H9 (cell line): Measurements from ENCODE around the gene KCNMB2. TPM values are rescaled to one million over a fixed set of nuclear protein-coding genes. Genes with fewer than 3 reads are reported as not detected.

Experiments used
- DNase-seq: peaks from one replicate; pipeline ENCODE4 v3.0.0-alpha.2; 2017
- H2AFZ ChIP-seq: one replicate; pipeline ENCODE4 v1.6.1; 2013; ENCODE audit warnings: mild to moderate bottlenecking, low read length, control low read depth, moderate library complexity
- H2AK5ac ChIP-seq: 2 replicates; pipeline ENCODE4 v1.6.1; 2013; ENCODE audit warnings: low read length, control low read depth, mixed read lengths; ENCODE audit not compliant: insufficient read length
- H2BK120ac ChIP-seq: one replicate; pipeline ENCODE4 v1.6.1; 2013; ENCODE audit warnings: low read depth, mild to moderate bottlenecking, low read length, control low read depth, inconsistent platforms; ENCODE audit not compliant: poor library complexity, severe bottlenecking
- H2BK12ac ChIP-seq: 2 replicates; pipeline ENCODE4 v1.6.1; 2013; ENCODE audit warnings: low read length, control low read depth, mixed read lengths, low read depth; ENCODE audit not compliant: insufficient read length
- H2BK15ac ChIP-seq: 2 replicates; pipeline ENCODE4 v1.6.1; 2013; ENCODE audit warnings: low read depth, low read length, control low read depth
- H2BK20ac ChIP-seq: one replicate; pipeline ENCODE4 v1.6.1; 2013; ENCODE audit warnings: low read depth, mild to moderate bottlenecking, low read length, control low read depth, inconsistent platforms; ENCODE audit not compliant: poor library complexity, severe bottlenecking
- H2BK5ac ChIP-seq: 2 replicates; pipeline ENCODE4 v1.6.1; 2013; ENCODE audit warnings: low read length, control low read depth, mixed read lengths; ENCODE audit not compliant: insufficient read length
- H3K14ac ChIP-seq: 2 replicates; pipeline ENCODE4 v1.6.1; 2013; ENCODE audit warnings: low read length, control low read depth; ENCODE audit not compliant: insufficient read depth
- H3K18ac ChIP-seq: 2 replicates; pipeline ENCODE4 v1.6.1; 2013; ENCODE audit warnings: low read depth, mild to moderate bottlenecking, mixed read lengths, low read length, control low read depth; ENCODE audit not compliant: insufficient read length
- H3K23ac ChIP-seq: 2 replicates; pipeline ENCODE4 v1.6.1; 2013; ENCODE audit warnings: low read length, control low read depth, mixed read lengths, low read depth; ENCODE audit not compliant: insufficient read length
- H3K23me2 ChIP-seq: 2 replicates; pipeline ENCODE4 v1.6.1; 2013; ENCODE audit warnings: low read depth, mild to moderate bottlenecking, mixed read lengths, low read length, control low read depth; ENCODE audit not compliant: insufficient read length, poor library complexity, severe bottlenecking
- H3K27ac ChIP-seq: 2 replicates; pipeline ENCODE4 v1.5.1; 2013; ENCODE audit warnings: low read length, control low read depth, mixed read lengths, low read depth; ENCODE audit not compliant: insufficient read length
- H3K27me3 ChIP-seq: 2 replicates; pipeline ENCODE4 v1.6.1; 2013; ENCODE audit warnings: low read length, control low read depth, inconsistent platforms; ENCODE audit not compliant: insufficient read depth
- H3K4ac ChIP-seq: 2 replicates; pipeline ENCODE4 v1.6.1; 2013; ENCODE audit warnings: low read depth, mild to moderate bottlenecking, control low read depth, inconsistent platforms, low read length, moderate library complexity
- H3K4me1 ChIP-seq: 2 replicates; pipeline ENCODE4 v1.6.1; 2013; ENCODE audit warnings: low read length, control low read depth, inconsistent platforms; ENCODE audit not compliant: insufficient read depth
- H3K4me2 ChIP-seq: 2 replicates; pipeline ENCODE4 v1.6.1; 2013; ENCODE audit warnings: low read length, control low read depth, mixed read lengths; ENCODE audit not compliant: insufficient read length, insufficient read depth
- H3K56ac ChIP-seq: 2 replicates; pipeline ENCODE4 v1.6.1; 2013; ENCODE audit warnings: low read depth, mild to moderate bottlenecking, mixed read lengths, low read length, control low read depth; ENCODE audit not compliant: insufficient read length
- H3K79me1 ChIP-seq: 2 replicates; pipeline ENCODE4 v1.6.1; 2013; ENCODE audit warnings: low read depth, mild to moderate bottlenecking, moderate library complexity, low read length, control low read depth, inconsistent platforms; ENCODE audit not compliant: insufficient read depth, poor library complexity, severe bottlenecking
- H3K79me2 ChIP-seq: 2 replicates; pipeline ENCODE4 v1.6.1; 2013; ENCODE audit warnings: low read length, control low read depth, inconsistent platforms; ENCODE audit not compliant: insufficient read depth
- H3K9ac ChIP-seq: 2 replicates; pipeline ENCODE4 v1.6.1; 2013; ENCODE audit warnings: low read length, control low read depth, mixed read lengths; ENCODE audit not compliant: insufficient read length; ENCODE audit errors: extremely low read depth
- H3K9me3 ChIP-seq: one replicate; pipeline ENCODE4 v1.6.1; 2013; ENCODE audit warnings: low read depth, low read length, inconsistent platforms; ENCODE audit not compliant: control insufficient read depth
- H3T11ph ChIP-seq: one replicate; pipeline ENCODE4 v1.6.1; 2013; ENCODE audit warnings: mild to moderate bottlenecking, low read length, control low read depth, inconsistent platforms
- H4K20me1 ChIP-seq: one replicate; pipeline ENCODE4 v1.6.1; 2013; ENCODE audit not compliant: control insufficient read depth, insufficient read length, insufficient read depth
- H4K5ac ChIP-seq: 2 replicates; pipeline ENCODE4 v1.6.1; 2013; ENCODE audit warnings: low read depth, mild to moderate bottlenecking, mixed read lengths, low read length, control low read depth; ENCODE audit not compliant: insufficient read length
- H4K8ac ChIP-seq: replicated peaks from 2 replicates; pipeline ENCODE4 v1.6.1; 2013; ENCODE audit warnings: low read length, control low read depth, mixed read lengths, low read depth; ENCODE audit not compliant: insufficient read length
- H4K91ac ChIP-seq: 2 replicates; pipeline ENCODE4 v1.6.1; 2013; ENCODE audit warnings: low read depth, mild to moderate bottlenecking, moderate library complexity, mixed read lengths, low read length, control low read depth; ENCODE audit not compliant: insufficient read length
- H3K27ac Mint-ChIP-seq, 3 experiments: 2 replicates in 2 of 3; 3 replicates in 1 of 3; pipeline ENCODE4 v1.8.0; 2020 to 2021; ENCODE audit warnings: mixed read lengths in 3 of 3, mild to moderate bottlenecking in 1 of 3, moderate library complexity in 1 of 3
- H3K27me3 Mint-ChIP-seq: 2 replicates; pipeline ENCODE4 v1.8.0; 2021; ENCODE audit warnings: low read depth, mild to moderate bottlenecking, moderate library complexity, mixed read lengths
- H3K36me3 Mint-ChIP-seq, 3 experiments: 2 replicates in 2 of 3; 3 replicates in 1 of 3; pipeline ENCODE4 v1.8.0; 2020 to 2021; ENCODE audit warnings: low read depth in 3 of 3, mixed read lengths in 3 of 3; ENCODE audit not compliant: insufficient read depth in 1 of 3
- H3K4me1 Mint-ChIP-seq, 2 experiments: 2 replicates each; pipeline ENCODE4 v1.8.0; 2020; ENCODE audit warnings: mixed read lengths in 2 of 2
- H3K4me3 Mint-ChIP-seq, 2 experiments: 2 replicates in 1 of 2; 3 replicates in 1 of 2; pipeline ENCODE4 v1.8.0; 2020 to 2021; ENCODE audit warnings: mild to moderate bottlenecking in 2 of 2, mixed read lengths in 2 of 2, moderate library complexity in 1 of 2
- H3K9me3 Mint-ChIP-seq, 2 experiments: 2 replicates in 1 of 2; 3 replicates in 1 of 2; pipeline ENCODE4 v1.8.0; 2020; ENCODE audit warnings: mild to moderate bottlenecking in 2 of 2, mixed read lengths in 2 of 2, moderate library complexity in 1 of 2
- WGBS: extraction: QIAGEN DNeasy Blood & Tissue Kit; methylation state at CpG from one replicate; pipeline ENCODE4 v1.1.7; 2013; ENCODE audit warnings: missing lambda C conversion rate, low lambda C conversion rate, mixed read lengths; ENCODE audit not compliant: insufficient read length; ENCODE audit errors: extremely low coverage; 5-methylcytosine and 5-hydroxymethylcytosine counted together
- total RNA-seq: library from RNA; stranded (reverse); gene quantifications from 2 replicates; pipeline ENCODE4 v1.2.1, GENCODE V29; 2021
- TF ChIP-seq, protein P1 (sequence below): fragments of 200-600 bp; sonication (generic); conservative IDR thresholded peaks from 3 replicates; pipeline ENCODE4 v1.8.0; 2021; ENCODE audit warnings: antibody characterized with exemption, mild to moderate bottlenecking

The KCNMB2 gene
- total RNA-seq, 1 experiment from 2014 or later = not detected

DNA sequence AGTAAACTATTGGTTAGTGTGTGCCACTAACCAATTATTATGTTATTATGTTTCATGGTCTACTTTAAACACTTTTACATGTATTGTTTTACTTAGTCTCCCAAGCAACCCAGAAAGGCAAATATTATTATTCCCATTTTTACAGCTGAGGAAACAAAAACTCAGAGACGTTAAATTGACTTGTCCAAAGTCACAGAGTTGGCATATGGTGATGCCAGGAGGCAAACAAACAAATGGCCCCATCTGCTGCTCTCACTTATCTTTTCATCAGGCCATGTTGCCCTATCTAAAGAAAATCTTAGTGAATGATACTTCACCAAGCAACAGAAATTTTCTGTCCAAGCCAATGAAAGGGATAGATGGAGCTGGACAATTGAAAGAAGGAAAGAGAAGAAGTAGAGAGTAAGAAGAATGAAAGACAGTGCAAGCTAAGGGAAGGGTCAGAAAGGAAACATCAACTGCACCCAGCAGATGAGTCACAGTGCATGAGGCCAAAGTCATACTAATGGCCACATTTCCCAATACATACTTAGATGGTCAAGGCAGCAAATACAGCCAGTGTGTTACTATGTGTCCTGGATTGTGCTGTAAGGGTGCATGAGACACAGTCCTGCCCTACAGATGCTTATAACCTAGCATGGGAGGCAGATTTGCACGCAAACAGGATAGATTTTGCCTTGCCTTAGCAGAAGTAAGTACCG, 266.9 kb downstream of the KCNMB2 start:
- Histone ChIP-seq H3K4me2 (no peak overlapping the region), H3K18ac (no peak overlapping the region), H3T11ph (no peak overlapping the region), H3K9me3 (no peaks in the 10 kb centered on the region), H3K56ac (no peak overlapping the region), H3K23me2 (no peaks in the 10 kb centered on the region), H2BK120ac (no peak overlapping the region), H2BK15ac (no peak overlapping the region), H4K5ac (no peak overlapping the region), H2BK5ac (no peak overlapping the region), H4K8ac (no peak overlapping the region), H4K91ac (no peak overlapping the region), H2AFZ (no peak overlapping the region), H3K23ac (no peak overlapping the region), H3K9ac (no peak overlapping the region), H3K14ac (no peak overlapping the region), H3K27me3 (no peaks in the 10 kb centered on the region), H2AK5ac (no peak overlapping the region), H3K4me1 (peaks cover 2% of the 10 kb centered on the region; the same call in 1 of the 2 replicates), H3K4ac (no peak overlapping the region), H3K79me1 (no peaks in the 10 kb centered on the region), H2BK20ac (no peak overlapping the region), H3K27ac (no peak overlapping the region), H3K79me2 (no peaks in the 10 kb centered on the region), H2BK12ac (no peak overlapping the region), H4K20me1 (no peaks in the 10 kb centered on the region)
- TF ChIP-seq, protein P1, sequence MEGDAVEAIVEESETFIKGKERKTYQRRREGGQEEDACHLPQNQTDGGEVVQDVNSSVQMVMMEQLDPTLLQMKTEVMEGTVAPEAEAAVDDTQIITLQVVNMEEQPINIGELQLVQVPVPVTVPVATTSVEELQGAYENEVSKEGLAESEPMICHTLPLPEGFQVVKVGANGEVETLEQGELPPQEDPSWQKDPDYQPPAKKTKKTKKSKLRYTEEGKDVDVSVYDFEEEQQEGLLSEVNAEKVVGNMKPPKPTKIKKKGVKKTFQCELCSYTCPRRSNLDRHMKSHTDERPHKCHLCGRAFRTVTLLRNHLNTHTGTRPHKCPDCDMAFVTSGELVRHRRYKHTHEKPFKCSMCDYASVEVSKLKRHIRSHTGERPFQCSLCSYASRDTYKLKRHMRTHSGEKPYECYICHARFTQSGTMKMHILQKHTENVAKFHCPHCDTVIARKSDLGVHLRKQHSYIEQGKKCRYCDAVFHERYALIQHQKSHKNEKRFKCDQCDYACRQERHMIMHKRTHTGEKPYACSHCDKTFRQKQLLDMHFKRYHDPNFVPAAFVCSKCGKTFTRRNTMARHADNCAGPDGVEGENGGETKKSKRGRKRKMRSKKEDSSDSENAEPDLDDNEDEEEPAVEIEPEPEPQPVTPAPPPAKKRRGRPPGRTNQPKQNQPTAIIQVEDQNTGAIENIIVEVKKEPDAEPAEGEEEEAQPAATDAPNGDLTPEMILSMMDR = no peak
- no peak overlapping the region for H3K4me3 Mint-ChIP-seq
- no peaks in the 10 kb centered on the region for H3K27me3 Mint-ChIP-seq
- no peaks in the 10 kb centered on the region for H3K9me3 Mint-ChIP-seq
- no peak for DNase-seq
- no peak overlapping the region; a peak in 1 of 7 replicates for H3K27ac Mint-ChIP-seq
- H3K4me1 Mint-ChIP-seq = peaks cover 8 to 14% of the 10 kb centered on the region in 2 experiments
- H3K36me3 Mint-ChIP-seq = no peaks in the 10 kb centered on the region
- no CpG with 5 or more reads among the region's 3 CpGs for WGBS
